GM23338 (cell line): Measurements from ENCODE around the gene WDR74.

Experiments
- CREB1 ChIP-seq: fragments of 250-450 bp; sonication (Bioruptor Pico); IDR thresholded peaks from 2 replicates; pipeline ENCODE4 v1.5.0; 2020; ENCODE audit warnings: low read depth, mild to moderate bottlenecking, moderate library complexity
- EZH2 ChIP-seq: fragments of 200-600 bp; sonication (generic); IDR thresholded peaks from one replicate; pipeline ENCODE4 v1.8.0; 2017; ENCODE audit warnings: antibody characterized with exemption, mild to moderate bottlenecking, low read depth; ENCODE audit not compliant: unreplicated experiment
- JUNB ChIP-seq: IDR thresholded peaks from one replicate; pipeline ENCODE4 v1.6.1; 2016; ENCODE audit warnings: antibody characterized with exemption; ENCODE audit not compliant: unreplicated experiment
- POLR2AphosphoS5 ChIP-seq: IDR thresholded peaks from 2 replicates; pipeline ENCODE4 v1.6.1; 2016; ENCODE audit warnings: antibody characterized with exemption, low read depth
- STAT1 ChIP-seq: IDR thresholded peaks from one replicate; pipeline ENCODE4 v1.6.1; 2016; ENCODE audit warnings: antibody characterized with exemption; ENCODE audit not compliant: unreplicated experiment
- ZNF331 ChIP-seq: fragments of 250-450 bp; sonication (Bioruptor Pico); IDR thresholded peaks from 2 replicates; pipeline ENCODE4 v1.5.0; 2020; ENCODE audit warnings: low read depth, mild to moderate bottlenecking, moderate library complexity
- TF ChIP-seq, protein P1 (sequence below), 2 experiments: fragments of 200-600 bp in 1 of 2; sonication (generic) in 1 of 2; conservative IDR thresholded peaks; 2 replicates each; pipeline versions ENCODE4 v1.5.1 to v1.6.1; 2016 to 2017; ENCODE audit warnings: antibody characterized with exemption in 2 of 2, low read depth in 2 of 2, mild to moderate bottlenecking in 2 of 2, moderate library complexity in 1 of 2

DNA sequence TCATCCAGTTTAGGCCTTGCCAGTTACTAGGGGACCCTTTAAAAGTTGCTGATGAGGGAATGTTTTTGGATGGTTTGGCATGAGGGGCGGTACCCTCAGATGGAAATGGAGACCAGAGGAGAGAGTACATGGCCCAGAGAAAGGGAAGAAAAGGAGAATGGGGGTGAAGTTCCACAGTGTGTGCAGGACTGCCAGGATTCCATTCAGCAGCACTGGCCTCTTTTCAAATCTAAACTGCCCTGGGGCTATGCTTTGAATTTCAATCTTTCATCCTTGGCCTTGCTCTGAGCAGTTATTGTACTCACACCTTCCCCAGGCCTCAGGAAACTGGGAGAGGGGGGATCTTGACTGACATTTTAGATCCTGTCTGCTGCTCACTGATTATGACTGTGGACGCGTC lies 44.3 kb upstream of the WDR74 start:
- TF ChIP-seq, protein P1, sequence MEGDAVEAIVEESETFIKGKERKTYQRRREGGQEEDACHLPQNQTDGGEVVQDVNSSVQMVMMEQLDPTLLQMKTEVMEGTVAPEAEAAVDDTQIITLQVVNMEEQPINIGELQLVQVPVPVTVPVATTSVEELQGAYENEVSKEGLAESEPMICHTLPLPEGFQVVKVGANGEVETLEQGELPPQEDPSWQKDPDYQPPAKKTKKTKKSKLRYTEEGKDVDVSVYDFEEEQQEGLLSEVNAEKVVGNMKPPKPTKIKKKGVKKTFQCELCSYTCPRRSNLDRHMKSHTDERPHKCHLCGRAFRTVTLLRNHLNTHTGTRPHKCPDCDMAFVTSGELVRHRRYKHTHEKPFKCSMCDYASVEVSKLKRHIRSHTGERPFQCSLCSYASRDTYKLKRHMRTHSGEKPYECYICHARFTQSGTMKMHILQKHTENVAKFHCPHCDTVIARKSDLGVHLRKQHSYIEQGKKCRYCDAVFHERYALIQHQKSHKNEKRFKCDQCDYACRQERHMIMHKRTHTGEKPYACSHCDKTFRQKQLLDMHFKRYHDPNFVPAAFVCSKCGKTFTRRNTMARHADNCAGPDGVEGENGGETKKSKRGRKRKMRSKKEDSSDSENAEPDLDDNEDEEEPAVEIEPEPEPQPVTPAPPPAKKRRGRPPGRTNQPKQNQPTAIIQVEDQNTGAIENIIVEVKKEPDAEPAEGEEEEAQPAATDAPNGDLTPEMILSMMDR (conservative IDR thresholded peaks at IDR 0.05; ENCODE audit: low read depth in 2 of 2) = no peak
- peak; percentile 28; the same call in 1 of the 2 replicates for TF ChIP-seq POLR2AphosphoS5
- no peak for TF ChIP-seq CREB1 (CRISPR knock-in tag)
- TF ChIP-seq JUNB = no peak
- TF ChIP-seq EZH2 = no peak
- TF ChIP-seq STAT1 = no peak
- no peak for TF ChIP-seq ZNF331 (CRISPR knock-in tag)
